Endothelial cell of umbilical vein (primary cell): Measurements from ENCODE around the gene TXNL4A. TPM values are rescaled to one million over a fixed set of nuclear protein-coding genes. Genes with fewer than 3 reads are reported as not detected.

ENCODE experiments used
- BruUV-seq: library from RNA; stranded (reverse); fragments of 400-500 nt; replicated peaks from 2 replicates; lab custom pipeline; 2021; lab: Mats Ljungman, UMichigan
- CTCF ChIA-PET: fragments of 300-600, 350-600 bp; sonication (Branson Sonifier 250); formaldehyde crosslinking; loops from one replicate; lab custom pipeline; 2021; ENCODE audit warnings: antibody characterized with exemption, inconsistent platforms; lab: Charles Lee
- POLR2A ChIA-PET: fragments of 300-600, 350-600 bp; sonication (Branson Sonifier 250); formaldehyde crosslinking; loops from one replicate; lab custom pipeline; 2021; ENCODE audit warnings: antibody characterized with exemption, inconsistent platforms; lab: Charles Lee
- DNase-seq: peaks from one replicate; pipeline ENCODE4 v3.0.0-alpha.2; 2011; ENCODE audit warnings: low read depth, low spot score
- FAIRE-seq: peaks from 2 replicates; lab custom pipeline; 2011; peaks lifted over from hg19 to GRCh38; lab: Jason Lieb, UNC
- H2AFZ ChIP-seq: 2 replicates; pipeline ENCODE4 v1.6.0; 2012; ENCODE audit warnings: low read depth, low read length, control low read depth, inconsistent platforms
- H3K27ac ChIP-seq: 2 replicates; pipeline ENCODE4 v1.5.1; 2011; ENCODE audit warnings: low read depth, mild to moderate bottlenecking, control low read depth, low read length, moderate library complexity; ENCODE audit not compliant: insufficient read depth
- H3K27me3 ChIP-seq, 2 experiments: 2 replicates each; pipeline versions ENCODE4 v1.6.0 to v1.6.1; 2011; ENCODE audit warnings: low read length in 2 of 2, mixed read lengths in 1 of 2; ENCODE audit not compliant: control insufficient read depth in 2 of 2, insufficient read depth in 2 of 2
- H3K36me3 ChIP-seq, 2 experiments: 2 replicates in 1 of 2; 3 replicates in 1 of 2; pipeline ENCODE4 v1.5.1; 2011; ENCODE audit warnings: low read length in 2 of 2, mild to moderate bottlenecking in 1 of 2, moderate library complexity in 1 of 2; ENCODE audit not compliant: control insufficient read depth in 2 of 2, insufficient read depth in 2 of 2; ENCODE audit errors: extremely low read depth in 1 of 2
- H3K4me1 ChIP-seq: 3 replicates; pipeline ENCODE4 v1.5.1; 2011; ENCODE audit warnings: mild to moderate bottlenecking, low read length; ENCODE audit not compliant: control insufficient read depth, insufficient read depth; ENCODE audit errors: extremely low read depth
- H3K4me2 ChIP-seq: 2 replicates; pipeline ENCODE4 v1.6.1; 2011; ENCODE audit warnings: low read length, control low read depth, mixed read lengths; ENCODE audit not compliant: insufficient read depth
- H3K4me3 ChIP-seq, 3 experiments: fragments of 200-600 bp in 1 of 3; sonication (generic), shearing (Covaris generic) in 1 of 3; replicated peaks in 1 of 3; 2 replicates each; pipeline ENCODE4 v1.5.1; 2011 to 2016; ENCODE audit warnings: control low read depth in 3 of 3, low read length in 3 of 3, mild to moderate bottlenecking in 2 of 3, inconsistent platforms in 1 of 3, low read depth in 1 of 3, moderate library complexity in 1 of 3; ENCODE audit not compliant: insufficient read depth in 1 of 3
- H3K79me2 ChIP-seq: 2 replicates; pipeline ENCODE4 v1.6.0; 2012; ENCODE audit warnings: low read length, inconsistent platforms; ENCODE audit not compliant: control insufficient read depth, insufficient read depth
- H3K9ac ChIP-seq: replicated peaks from 2 replicates; pipeline ENCODE3; 2011; ENCODE audit warnings: low read length, control low read depth; ENCODE audit not compliant: insufficient read depth; ENCODE audit errors: extremely low read depth
- H3K9me1 ChIP-seq: replicated peaks from 3 replicates; pipeline ENCODE4 v1.6.0; 2011; ENCODE audit warnings: mild to moderate bottlenecking, low read length; ENCODE audit not compliant: control insufficient read depth, insufficient read depth; ENCODE audit errors: extremely low read depth
- H3K9me3 ChIP-seq: replicated peaks from 2 replicates; pipeline ENCODE4 v1.5.1; 2012; ENCODE audit warnings: low read length, inconsistent platforms; ENCODE audit not compliant: control insufficient read depth, insufficient read depth
- H4K20me1 ChIP-seq: replicated peaks from 2 replicates; pipeline ENCODE3; 2011; ENCODE audit warnings: mild to moderate bottlenecking, low read length; ENCODE audit not compliant: control insufficient read depth, insufficient read depth; ENCODE audit errors: extremely low read depth
- EZH2 ChIP-seq: IDR thresholded peaks from 2 replicates; pipeline ENCODE4 v1.6.1; 2012; ENCODE audit warnings: borderline replicate concordance, low read depth, mild to moderate bottlenecking, moderate library complexity, low read length, inconsistent platforms; ENCODE audit not compliant: severe bottlenecking
- FOS ChIP-seq: IDR thresholded peaks from 2 replicates; pipeline ENCODE4 v1.6.1; 2011; ENCODE audit warnings: mild to moderate bottlenecking, low read length, moderate library complexity, borderline replicate concordance; ENCODE audit not compliant: insufficient read depth
- GATA2 ChIP-seq: IDR thresholded peaks from 2 replicates; pipeline ENCODE4 v1.7.0; 2011; ENCODE audit warnings: low read depth, mild to moderate bottlenecking, moderate library complexity, mixed read lengths, low read length; ENCODE audit not compliant: insufficient read length, insufficient read depth
- JUN ChIP-seq: IDR thresholded peaks from 2 replicates; pipeline ENCODE4 v1.6.1; 2011; ENCODE audit warnings: borderline replicate concordance, low read depth; ENCODE audit not compliant: insufficient read length, insufficient read depth
- MAX ChIP-seq: IDR thresholded peaks from 2 replicates; pipeline ENCODE4 v1.6.1; 2011; ENCODE audit not compliant: insufficient read depth, insufficient read length
- MYC ChIP-seq: IDR thresholded peaks from one replicate; pipeline ENCODE4 v1.6.1; 2011; ENCODE audit warnings: mild to moderate bottlenecking, low read depth, low read length
- POLR2A ChIP-seq: IDR thresholded peaks from 2 replicates; pipeline ENCODE4 v1.6.1; 2012; ENCODE audit warnings: low read depth, mild to moderate bottlenecking, control low read depth, low read length
- POLR2AphosphoS5 ChIP-seq: IDR thresholded peaks from 2 replicates; pipeline ENCODE4 v1.6.1; 2012; ENCODE audit warnings: low read depth, mild to moderate bottlenecking, control low read depth, low read length, moderate library complexity; ENCODE audit not compliant: insufficient read depth
- dilution Hi-C: fragments of 300-500 bp; cut with MboI; formaldehyde crosslinking; loops from one replicate; pipeline ENCODE4 v1.15.0; 2019; ENCODE audit warnings: low sequenced_read_pairs; ENCODE audit not compliant: extremely low pct_ligation_motif_present
- intact Hi-C: fragments of 100-400 bp; cut with micrococcal nuclease; formaldehyde crosslinking; loops from one replicate; pipeline ENCODE4 v1.10.0; 2022
- polyA plus RNA-seq, 4 experiments: library from polyadenylated mRNA; depleted of rRNA in 3 of 4; stranded (reverse) in 3 of 4; unstranded in 1 of 4; fragments of >200 nt; gene quantifications; 2 replicates each; pipeline versions ENCODE4 v1.2.1 to v1.2.3, GENCODE V29; 2011 to 2012; ENCODE audit warnings: missing spikeins in 1 of 4
- total RNA-seq: library from RNA; stranded (reverse); gene quantifications from 2 replicates; pipeline ENCODE4 v1.2.3, GENCODE V29; 2021
- TF ChIP-seq, protein P1 (sequence below), 2 donors: IDR thresholded peaks; 1 replicate in 1 of 2; 2 replicates in 1 of 2; pipeline ENCODE4 v1.5.1; 2011; ENCODE audit warnings: low read length in 2 of 2, mild to moderate bottlenecking in 2 of 2, moderate library complexity in 2 of 2, control low read depth in 1 of 2, inconsistent platforms in 1 of 2, low read depth in 1 of 2; ENCODE audit not compliant: insufficient read depth in 1 of 2; ENCODE audit errors: extremely low read depth in 1 of 2

Gene TXNL4A
- total and polyA plus RNA-seq, 2 donors (not counting 3 experiments of a cell fraction or from before 2014, with no cell fraction given), result 148 to 172 TPM

DNA sequence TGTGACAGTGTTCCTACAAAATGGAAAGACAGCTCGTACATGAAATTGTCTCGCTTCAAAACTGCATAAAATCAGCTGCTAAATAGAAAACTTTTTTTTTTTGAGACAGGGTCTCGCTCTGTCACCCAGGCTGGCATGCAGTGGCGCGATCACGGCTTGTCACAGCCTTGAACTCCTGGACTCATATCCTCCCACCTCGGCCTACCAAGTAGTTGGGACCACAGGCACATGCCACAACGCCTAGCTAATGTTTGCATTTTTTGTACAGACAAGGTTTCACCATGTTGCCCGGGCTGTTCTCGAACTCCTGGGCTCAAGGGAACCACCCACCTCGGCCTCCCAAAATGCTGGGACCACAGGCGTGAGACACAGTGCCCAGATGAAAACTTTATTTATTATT, 3.2 kb downstream of the TXNL4A start:
- no peaks in the 10 kb centered on the region for H3K9me1 ChIP-seq
- DNase-seq (no peak), FAIRE-seq (no peak)
- H2AFZ ChIP-seq, result no peak overlapping the region
- peaks cover 13% of the 10 kb centered on the region for H3K4me1 ChIP-seq
- H3K9me3 ChIP-seq, result no peaks in the 10 kb centered on the region
- no peak overlapping the region for H3K9ac ChIP-seq
- no peaks in the 10 kb centered on the region for H4K20me1 ChIP-seq
- ChIA-PET POLR2A (no interaction called here), CTCF (interaction anchor here (1.0 to 1.4 kb wide), 3 partner anchors 8 to 175 kb away, joined by 3 read pairs; no protein-coding TSS in a partner anchor)
- TF ChIP-seq EZH2 (no peak), FOS (no peak), MYC (no peak), GATA2 (no peak), MAX (no peak), POLR2AphosphoS5 (no peak), JUN (no peak), POLR2A (no peak)
- TF ChIP-seq, protein P1, sequence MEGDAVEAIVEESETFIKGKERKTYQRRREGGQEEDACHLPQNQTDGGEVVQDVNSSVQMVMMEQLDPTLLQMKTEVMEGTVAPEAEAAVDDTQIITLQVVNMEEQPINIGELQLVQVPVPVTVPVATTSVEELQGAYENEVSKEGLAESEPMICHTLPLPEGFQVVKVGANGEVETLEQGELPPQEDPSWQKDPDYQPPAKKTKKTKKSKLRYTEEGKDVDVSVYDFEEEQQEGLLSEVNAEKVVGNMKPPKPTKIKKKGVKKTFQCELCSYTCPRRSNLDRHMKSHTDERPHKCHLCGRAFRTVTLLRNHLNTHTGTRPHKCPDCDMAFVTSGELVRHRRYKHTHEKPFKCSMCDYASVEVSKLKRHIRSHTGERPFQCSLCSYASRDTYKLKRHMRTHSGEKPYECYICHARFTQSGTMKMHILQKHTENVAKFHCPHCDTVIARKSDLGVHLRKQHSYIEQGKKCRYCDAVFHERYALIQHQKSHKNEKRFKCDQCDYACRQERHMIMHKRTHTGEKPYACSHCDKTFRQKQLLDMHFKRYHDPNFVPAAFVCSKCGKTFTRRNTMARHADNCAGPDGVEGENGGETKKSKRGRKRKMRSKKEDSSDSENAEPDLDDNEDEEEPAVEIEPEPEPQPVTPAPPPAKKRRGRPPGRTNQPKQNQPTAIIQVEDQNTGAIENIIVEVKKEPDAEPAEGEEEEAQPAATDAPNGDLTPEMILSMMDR (IDR thresholded peaks at IDR 0.05; ENCODE audit: extremely low read depth in 1 of 2, insufficient read depth in 1 of 2, low read depth in 1 of 2, low read length in 2 of 2), result no peak
- H3K4me2 ChIP-seq, result no peak overlapping the region
- BruUV-seq, result no TSS peak
- H3K36me3 ChIP-seq, result peaks cover 4 to 7% of the 10 kb centered on the region in 2 experiments
- intact Hi-C loops, result loop anchor here (5.0 kb wide), 1 partner anchor 608 kb away; no protein-coding TSS in a partner anchor
- H3K27me3 ChIP-seq, result no peaks in the 10 kb centered on the region
- dilution Hi-C loops, result no loop called here
- peaks cover 81% of the 10 kb centered on the region for H3K79me2 ChIP-seq
- H3K27ac ChIP-seq, result no peak overlapping the region
- no peak overlapping the region for H3K4me3 ChIP-seq
